ENCODE data around the gene IKZF3. TPM values are rescaled to one million over a fixed set of nuclear protein-coding genes. Genes with fewer than 3 reads are reported as not detected.
"Not testable (repeated sequence)": the region's sequence is repeated elsewhere in the genome, so short reads cannot be mapped to it uniquely, and the experiment has no call there.

Gene IKZF3
- total and polyA plus RNA-seq, 7 experiments from 2014 or later = 9.7 to 77.8 (median 55.5) TPM

GRCh38 chr17:39899215-39899614, 35.1 kb upstream of the IKZF3 start:
- Mint-ChIP-seq H3K27ac (no peak overlapping the region), H3K36me3 (peaks cover 0 to 30% (median 5%) of the 10 kb centered on the region in 5 donors), H3K27me3 (no peaks in the 10 kb centered on the region), H3K9me3 (no peaks in the 10 kb centered on the region), H3K4me1 (peaks cover 6 to 20% (median 18%) of the 10 kb centered on the region in 7 donors), H3K4me3 (no peak overlapping the region)
- ChIA-PET CTCF (interaction anchor here (0.7 kb wide), 1 partner anchor 24 kb away, joined by 3 read pairs; no protein-coding TSS in a partner anchor), POLR2A (interaction anchor here (0.6 kb wide), 1 partner anchor 354 kb away, joined by 3 read pairs; no protein-coding TSS in a partner anchor)
- Histone ChIP-seq H3K27me3 (ENCODE audit: control insufficient read depth in 2 of 2, insufficient read depth in 2 of 2, low read length in 2 of 2) (no peaks in the 10 kb centered on the region), H3K4me3 (ENCODE audit: low read length) (no peak overlapping the region), H3K9me3 (ENCODE audit: control insufficient read depth in 2 of 3, low read length in 3 of 3) (no peaks in the 10 kb centered on the region), H3K36me3 (ENCODE audit: control insufficient read depth in 2 of 3, insufficient read depth in 3 of 3, low read length in 3 of 3) (no peaks in the 10 kb centered on the region), H3K27ac (ENCODE audit: low read depth, low read length) (no peak overlapping the region), H3K4me1 (ENCODE audit: control insufficient read depth in 2 of 2, insufficient read depth in 2 of 2, low read length in 2 of 2) (peaks cover 10% of the 10 kb centered on the region in 2 donors)
- no peak for DNase-seq
- ATAC-seq = no peak
- intact Hi-C loops (cut with micrococcal nuclease) = no loop called here

- DNase-seq (no peak), ATAC-seq (no peak)
- no peaks in the 10 kb centered on the region for H3K36me3 ChIP-seq (ENCODE audit: control insufficient read depth in 2 of 3, insufficient read depth in 3 of 3, low read length in 3 of 3)
- H3K27me3 ChIP-seq (ENCODE audit: control insufficient read depth in 2 of 2, insufficient read depth in 2 of 2, low read length in 2 of 2) = no peaks in the 10 kb centered on the region
- H3K4me1 ChIP-seq (ENCODE audit: control insufficient read depth in 2 of 2, insufficient read depth in 2 of 2, low read length in 2 of 2) = peaks cover 1 to 3% of the 10 kb centered on the region in 2 donors
- Mint-ChIP-seq H3K27me3 (no peaks in the 10 kb centered on the region), H3K9me3 (no peaks in the 10 kb centered on the region), H3K4me3 (no peak overlapping the region), H3K27ac (no peak overlapping the region), H3K36me3 (peaks cover 0 to 24% (median 4%) of the 10 kb centered on the region in 5 donors), H3K4me1 (peaks cover 6 to 13% (median 10%) of the 10 kb centered on the region in 7 donors)
- intact Hi-C loops (cut with micrococcal nuclease) = no loop called here
- no peak overlapping the region for H3K4me3 ChIP-seq (ENCODE audit: low read length)
- H3K9me3 ChIP-seq (ENCODE audit: control insufficient read depth in 2 of 3, low read length in 3 of 3) = no peaks in the 10 kb centered on the region
- POLR2A ChIA-PET = no interaction called here
- no peak overlapping the region for H3K27ac ChIP-seq (ENCODE audit: low read depth, low read length)
- CTCF ChIA-PET = no interaction called here
Observed at GRCh38 chr17:39898088-39898487, 34.0 kb upstream of the IKZF3 start.

GRCh38 chr17:39894681-39895376, 30.7 kb upstream of the IKZF3 start:
- no peak for ATAC-seq
- Mint-ChIP-seq H3K27me3 (peaks cover 0 to 10% (median 0%) of the 10 kb centered on the region in 5 donors), H3K4me1 (peaks cover 4 to 11% (median 10%) of the 10 kb centered on the region in 7 donors), H3K36me3 (peaks cover 0 to 14% (median 3%) of the 10 kb centered on the region in 5 donors), H3K27ac (peak overlapping the region in 5 of 9 donors; percentile 10 to 52 (median 12)), H3K9me3 (no peaks in the 10 kb centered on the region), H3K4me3 (no peak overlapping the region)
- Histone ChIP-seq H3K27ac (ENCODE audit: low read depth, low read length) (no peak overlapping the region), H3K27me3 (ENCODE audit: control insufficient read depth in 2 of 2, insufficient read depth in 2 of 2, low read length in 2 of 2) (no peaks in the 10 kb centered on the region), H3K4me1 (ENCODE audit: control insufficient read depth in 2 of 2, insufficient read depth in 2 of 2, low read length in 2 of 2) (no peaks in the 10 kb centered on the region), H3K4me3 (ENCODE audit: low read length) (no peak overlapping the region), H3K36me3 (ENCODE audit: control insufficient read depth in 2 of 3, insufficient read depth in 3 of 3, low read length in 3 of 3) (no peaks in the 10 kb centered on the region), H3K9me3 (ENCODE audit: control insufficient read depth in 2 of 3, low read length in 3 of 3) (no peaks in the 10 kb centered on the region)
- ChIA-PET CTCF (interaction anchor here (0.7 to 1.2 kb wide), 4 partner anchors 9 to 643 kb away, joined by 3 read pairs; no protein-coding TSS in a partner anchor), POLR2A (interaction anchor here (0.9 to 1.2 kb wide), 3 partner anchors 14 to 32 kb away, joined by 3 to 6 read pairs (median 3); partner anchors contain the start of gene GSDMB)
- intact Hi-C loops (cut with micrococcal nuclease) = no loop called here
- DNase-seq = no peak

GRCh38 chr17:39889200-39889599, 25.1 kb upstream of the IKZF3 start:
- Mint-ChIP-seq H3K27me3 (peaks cover 5 to 45% (median 9%) of the 10 kb centered on the region in 5 donors), H3K27ac (no peak overlapping the region), H3K9me3 (no peaks in the 10 kb centered on the region), H3K36me3 (peaks cover 0 to 3% (median 0%) of the 10 kb centered on the region in 5 donors), H3K4me1 (peaks cover 0 to 4% (median 0%) of the 10 kb centered on the region in 7 donors), H3K4me3 (no peak overlapping the region)
- ChIA-PET CTCF (no interaction called here), POLR2A (interaction anchor here (0.7 kb wide), 1 partner anchor 19 kb away, joined by 5 read pairs; no protein-coding TSS in a partner anchor)
- no peak for DNase-seq
- no peak for ATAC-seq
- Histone ChIP-seq H3K27ac (ENCODE audit: low read depth, low read length) (no peak overlapping the region), H3K4me1 (ENCODE audit: control insufficient read depth in 2 of 2, insufficient read depth in 2 of 2, low read length in 2 of 2) (no peaks in the 10 kb centered on the region), H3K4me3 (ENCODE audit: low read length) (no peak overlapping the region), H3K27me3 (ENCODE audit: control insufficient read depth in 2 of 2, insufficient read depth in 2 of 2, low read length in 2 of 2) (no peaks in the 10 kb centered on the region), H3K36me3 (ENCODE audit: control insufficient read depth in 2 of 3, insufficient read depth in 3 of 3, low read length in 3 of 3) (no peaks in the 10 kb centered on the region), H3K9me3 (ENCODE audit: control insufficient read depth in 2 of 3, low read length in 3 of 3) (no peaks in the 10 kb centered on the region)
- intact Hi-C loops (cut with micrococcal nuclease) = no loop called here

GRCh38 chr17:39887078-39887477, 23.0 kb upstream of the IKZF3 start:
- Mint-ChIP-seq H3K27me3 (peaks cover 5 to 42% (median 9%) of the 10 kb centered on the region in 5 donors), H3K27ac (no peak overlapping the region), H3K4me3 (no peak overlapping the region), H3K9me3 (no peaks in the 10 kb centered on the region), H3K36me3 (peaks cover 0 to 3% (median 0%) of the 10 kb centered on the region in 5 donors), H3K4me1 (peaks cover 0 to 1% (median 0%) of the 10 kb centered on the region in 7 donors)
- no peak overlapping the region for H3K4me3 ChIP-seq (ENCODE audit: low read length)
- DNase-seq (no peak), ATAC-seq (no peak)
- no peaks in the 10 kb centered on the region for H3K36me3 ChIP-seq (ENCODE audit: control insufficient read depth in 2 of 3, insufficient read depth in 3 of 3, low read length in 3 of 3)
- ChIA-PET CTCF (interaction anchor here (0.6 to 0.7 kb wide), 2 partner anchors 100 to 153 kb away, joined by 4 to 5 read pairs; no protein-coding TSS in a partner anchor), POLR2A (interaction anchor here (0.7 to 1.2 kb wide), 2 partner anchors 14 to 95 kb away, joined by 5 to 6 read pairs; no protein-coding TSS in a partner anchor)
- no peaks in the 10 kb centered on the region for H3K9me3 ChIP-seq (ENCODE audit: control insufficient read depth in 2 of 3, low read length in 3 of 3)
- no peaks in the 10 kb centered on the region for H3K4me1 ChIP-seq (ENCODE audit: control insufficient read depth in 2 of 2, insufficient read depth in 2 of 2, low read length in 2 of 2)
- H3K27me3 ChIP-seq (ENCODE audit: control insufficient read depth in 2 of 2, insufficient read depth in 2 of 2, low read length in 2 of 2) = no peaks in the 10 kb centered on the region
- intact Hi-C loops (cut with micrococcal nuclease) = no loop called here
- no peak overlapping the region for H3K27ac ChIP-seq (ENCODE audit: low read depth, low read length)

GRCh38 chr17:39886102-39886501, 22.0 kb upstream of the IKZF3 start:
- H3K27me3 ChIP-seq (ENCODE audit: control insufficient read depth in 2 of 2, insufficient read depth in 2 of 2, low read length in 2 of 2); H3K9me3 Mint-ChIP-seq; ATAC-seq; H3K4me1 ChIP-seq (ENCODE audit: control insufficient read depth in 2 of 2, insufficient read depth in 2 of 2, low read length in 2 of 2); H3K4me3 Mint-ChIP-seq; H3K36me3 Mint-ChIP-seq; H3K27ac ChIP-seq (ENCODE audit: low read depth, low read length); DNase-seq; H3K9me3 ChIP-seq (ENCODE audit: control insufficient read depth in 2 of 3, low read length in 3 of 3); H3K36me3 ChIP-seq (ENCODE audit: control insufficient read depth in 2 of 3, insufficient read depth in 3 of 3, low read length in 3 of 3); H3K27ac Mint-ChIP-seq; H3K4me1 Mint-ChIP-seq; intact Hi-C loops (cut with micrococcal nuclease); CTCF ChIA-PET; H3K4me3 ChIP-seq (ENCODE audit: low read length): not testable (repeated sequence)
- H3K27me3 Mint-ChIP-seq = peaks cover 5 to 40% (median 9%) of the 10 kb centered on the region in 5 donors
- POLR2A ChIA-PET = interaction anchor here (1.2 kb wide), 1 partner anchor 13 kb away, joined by 5 read pairs; no protein-coding TSS in a partner anchor

Measured in naive thymus-derived CD4-positive, alpha-beta T cell (primary cell).